ENCODE data around the gene NFATC2. TPM values are rescaled to one million over a fixed set of nuclear protein-coding genes. Genes with fewer than 3 reads are reported as not detected.

NFATC2 gene
- total RNA-seq, 1 experiment from 2014 or later, result 0.61 TPM

GRCh38 chr20:51350941-51351631, 191.4 kb downstream of the NFATC2 start:
- DNase-seq, result no peak
- H4K20me1 ChIP-seq (ENCODE audit: control insufficient read depth, insufficient read depth, insufficient read length), result no peaks in the 10 kb centered on the region
- no peak overlapping the region for H3K56ac ChIP-seq (ENCODE audit: insufficient read length, low read depth, low read length)
- H3K36me3 Mint-ChIP-seq (ENCODE audit: insufficient read depth in 1 of 3, low read depth in 3 of 3), result no peaks in the 10 kb centered on the region
- no CpG with 5 or more reads among the region's 6 CpGs for WGBS (ENCODE audit: extremely low coverage, insufficient read length, low lambda C conversion rate)
- H3K23me2 ChIP-seq (ENCODE audit: insufficient read length, low read depth, low read length, poor library complexity, severe bottlenecking), result no peaks in the 10 kb centered on the region
- no peak overlapping the region for H3K14ac ChIP-seq (ENCODE audit: insufficient read depth, low read length)
- H4K8ac ChIP-seq (replicated peaks; ENCODE audit: insufficient read length, low read depth, low read length), result no peak overlapping the region
- H3K27me3 Mint-ChIP-seq (ENCODE audit: low read depth), result peaks cover 8% of the 10 kb centered on the region
- H3K9me3 ChIP-seq (ENCODE audit: control insufficient read depth, low read depth, low read length), result no peaks in the 10 kb centered on the region
- no peaks in the 10 kb centered on the region for H3K27me3 ChIP-seq (ENCODE audit: insufficient read depth, low read length)
- no peak overlapping the region for H2BK120ac ChIP-seq (ENCODE audit: low read depth, low read length, poor library complexity, severe bottlenecking)
- no peak overlapping the region for H2BK5ac ChIP-seq (ENCODE audit: insufficient read length, low read length)
- H3K4me3 Mint-ChIP-seq, result no peak overlapping the region
- TF ChIP-seq CTCF (conservative IDR thresholded peaks at IDR 0.05), result no peak
- H3K79me1 ChIP-seq (ENCODE audit: insufficient read depth, low read depth, low read length, poor library complexity, severe bottlenecking), result no peaks in the 10 kb centered on the region
- no peak overlapping the region for H2BK20ac ChIP-seq (ENCODE audit: low read depth, low read length, poor library complexity, severe bottlenecking)
- no peak overlapping the region for H2BK12ac ChIP-seq (ENCODE audit: insufficient read length, low read depth, low read length)
- H3T11ph ChIP-seq (ENCODE audit: low read length), result no peak overlapping the region
- H3K4ac ChIP-seq (ENCODE audit: low read depth, low read length), result no peak overlapping the region
- no peak overlapping the region for H2AK5ac ChIP-seq (ENCODE audit: insufficient read length, low read length)
- H3K23ac ChIP-seq (ENCODE audit: insufficient read length, low read depth, low read length), result no peak overlapping the region
- no peak overlapping the region for H3K18ac ChIP-seq (ENCODE audit: insufficient read length, low read depth, low read length)
- no peak overlapping the region for H3K9ac ChIP-seq (ENCODE audit: extremely low read depth, insufficient read length, low read length)
- H3K9me3 Mint-ChIP-seq, result no peaks in the 10 kb centered on the region; a peak in 1 of 5 replicates
- peak overlapping the region in 1 of 3 experiments; percentile 72; a peak in 1 of 7 replicates for H3K27ac Mint-ChIP-seq
- H4K5ac ChIP-seq (ENCODE audit: insufficient read length, low read depth, low read length), result no peak overlapping the region
- no peak overlapping the region for H3K4me2 ChIP-seq (ENCODE audit: insufficient read depth, insufficient read length, low read length)
- H2AFZ ChIP-seq (ENCODE audit: low read length), result no peak overlapping the region
- no peak overlapping the region for H3K27ac ChIP-seq (ENCODE audit: insufficient read length, low read depth, low read length)
- no peaks in the 10 kb centered on the region for H3K79me2 ChIP-seq (ENCODE audit: insufficient read depth, low read length)
- H4K91ac ChIP-seq (ENCODE audit: insufficient read length, low read depth, low read length), result no peak overlapping the region
- no peaks in the 10 kb centered on the region for H3K4me1 ChIP-seq (ENCODE audit: insufficient read depth, low read length)
- H3K4me1 Mint-ChIP-seq, result no peaks in the 10 kb centered on the region
- no peak overlapping the region for H2BK15ac ChIP-seq (ENCODE audit: low read depth, low read length)
